Spleen (tissue), 11 donors: ENCODE measurements around the gene ABCC10. TPM values are rescaled to one million over a fixed set of nuclear protein-coding genes. Genes with fewer than 3 reads are reported as not detected.
"Not testable (repeated sequence)": the region's sequence is repeated elsewhere in the genome, so short reads cannot be mapped to it uniquely, and the experiment has no call there.

Source experiments
- DNase-seq: peaks from one replicate; pipeline ENCODE4 v3.0.0-alpha.2; 2020
- H3K27ac ChIP-seq, 8 donors: fragments of 200-600 bp; sonication (generic) in 7 of 8; 1 replicate in 4 of 8; 2 replicates in 4 of 8; pipeline versions ENCODE4 v1.5.0 to v1.8.0; 2016 to 2021; ENCODE audit warnings: inconsistent platforms in 4 of 8, mild to moderate bottlenecking in 4 of 8, moderate library complexity in 1 of 8
- H3K27me3 ChIP-seq, 7 donors: fragments of 200-600 bp; sonication (generic) in 6 of 7; replicated peaks in 1 of 7; 1 replicate in 4 of 7; 2 replicates in 3 of 7; pipeline versions ENCODE4 v1.5.0 to v1.8.0; 2016 to 2021; ENCODE audit warnings: inconsistent platforms in 3 of 7, mild to moderate bottlenecking in 1 of 7
- H3K36me3 ChIP-seq, 6 donors: fragments of 200-600 bp; sonication (generic) in 5 of 6; 1 replicate in 4 of 6; 2 replicates in 2 of 6; pipeline versions ENCODE4 v1.5.0 to v1.8.0; 2016 to 2021; ENCODE audit warnings: inconsistent platforms in 2 of 6
- H3K4me1 ChIP-seq, 6 donors: fragments of 200-600 bp; sonication (generic) in 5 of 6; 1 replicate in 3 of 6; 2 replicates in 3 of 6; pipeline versions ENCODE4 v1.5.0 to v1.8.0; 2016 to 2021; ENCODE audit warnings: inconsistent platforms in 3 of 6
- H3K4me3 ChIP-seq, 8 donors: fragments of 200-600 bp; sonication (generic) in 7 of 8; 1 replicate in 4 of 8; 2 replicates in 4 of 8; pipeline versions ENCODE4 v1.5.0 to v1.8.0; 2016 to 2021; ENCODE audit warnings: inconsistent platforms in 4 of 8, mild to moderate bottlenecking in 4 of 8, moderate library complexity in 2 of 8
- H3K9me3 ChIP-seq, 8 donors: fragments of 200-600 bp; sonication (generic) in 7 of 8; 1 replicate in 4 of 8; 2 replicates in 4 of 8; pipeline versions ENCODE4 v1.5.0 to v1.8.0; 2016 to 2021; ENCODE audit warnings: inconsistent platforms in 4 of 8
- CTCF ChIP-seq, 11 experiments: fragments of 200-600 bp in 7 of 11; fragments of 450-650 bp in 4 of 11; sonication (generic) in 4 of 11; IDR thresholded peaks in 8 of 11; conservative IDR thresholded peaks in 3 of 11; 1 replicate in 7 of 11; 2 replicates in 4 of 11; pipeline versions ENCODE4 v1.4.0 to v1.8.0; 2016 to 2021; ENCODE audit warnings: antibody characterized with exemption in 11 of 11, inconsistent platforms in 4 of 11, mild to moderate bottlenecking in 1 of 11
- POLR2A ChIP-seq, 3 donors: fragments of 450-650 bp; IDR thresholded peaks; one replicate each; pipeline ENCODE4 v1.5.1; 2017; ENCODE audit warnings: antibody characterized with exemption in 3 of 3, mild to moderate bottlenecking in 1 of 3
- POLR2AphosphoS5 ChIP-seq, 3 donors: sonication (generic); formaldehyde crosslinking; IDR thresholded peaks; one replicate each; pipeline ENCODE4 v1.5.1; 2017; ENCODE audit warnings: antibody characterized with exemption in 3 of 3
- WGBS, 5 donors: extraction: QIAGEN DNeasy Blood & Tissue Kit in 3 of 5; methylation state at CpG; one replicate each; pipeline versions ENCODE4 v1.1.5 to v1.1.7; 2013 to 2018; 5-methylcytosine and 5-hydroxymethylcytosine counted together
- intact Hi-C: fragments of 100-400 bp; cut with DNase I; formaldehyde crosslinking; loops from one replicate; pipeline ENCODE4 v1.15.0; 2023; ENCODE audit warnings: low total_unique reads
- polyA plus RNA-seq, 3 donors: library from polyadenylated mRNA; stranded (reverse); fragments of 200-250 nt; gene quantifications; one replicate each; pipeline ENCODE4 v1.2.1, GENCODE V29; 2013
- total RNA-seq, 7 donors: library from RNA; depleted of rRNA in 3 of 7; stranded (reverse); fragments of >200 nt in 3 of 7; fragmentation: NEBNext Ultra II Directional in 4 of 7; extraction: Animal tissue kit (Norgen Biotek cat#: 25700) in 4 of 7; gene quantifications; one replicate each; pipeline versions ENCODE4 v1.1.0 to v1.2.1, GENCODE V29; 2016 to 2021
- donor health status: healthy with polysubstance abuse.
- donor health status: DM: no; HTN: no; CAD: no; lungs with moderate emphysema.
- donor health status: DM: no; HTN: no; CAD: no.
- donor health status: Bipolar disorder and iron deficiency.
- donor health status: healthy.
- donor health status: DM: no; HTN: no; CAD: no.
- donor health status: DM: yes; HTN: yes; CAD: no.

ABCC10 gene
- total and polyA plus RNA-seq, 10 donors: 13.1 to 52.6 (median 31.6) TPM

- H3K27ac ChIP-seq: no peak overlapping the region
- 73 to 86% (median 76%) methylated on average over 3 of the region's 3 CpGs for WGBS, 5 donors
- no peaks in the 10 kb centered on the region for H3K27me3 ChIP-seq
- no peak overlapping the region for H3K4me3 ChIP-seq
- TF ChIP-seq CTCF (IDR thresholded peaks at IDR 0.05 in 8 of 11, conservative IDR thresholded peaks at IDR 0.05 in 3 of 11) (no peak), POLR2A (IDR thresholded peaks at IDR 0.05) (no peak), POLR2AphosphoS5 (IDR thresholded peaks at IDR 0.05) (no peak)
- H3K9me3 ChIP-seq: no peaks in the 10 kb centered on the region
- no peaks in the 10 kb centered on the region for H3K36me3 ChIP-seq
- intact Hi-C loops: no loop called here
- no peak for DNase-seq
- H3K4me1 ChIP-seq: peaks cover 0 to 3% (median 2%) of the 10 kb centered on the region in 6 donors
These were observed 5.5 kb upstream of the ABCC10 start for GRCh38 chr6:43421831-43422230.

GRCh38 chr6:43425083-43425482 is 2.3 kb upstream of the ABCC10 start:
- H3K4me3 ChIP-seq, H3K9me3 ChIP-seq, DNase-seq, H3K27me3 ChIP-seq, intact Hi-C loops, H3K36me3 ChIP-seq, H3K27ac ChIP-seq: not testable (repeated sequence)
- peaks cover 10 to 31% (median 25%) of the 10 kb centered on the region in 6 donors for H3K4me1 ChIP-seq
- WGBS, 5 donors: 90 to 98% (median 95%) methylated on average over 13 to 33 of the region's 33 CpGs

GRCh38 chr6:43426928-43427405 is 374 bp upstream of the ABCC10 start:
- 37 to 56% (median 42%) methylated on average over 22 to 23 of the region's 23 CpGs for WGBS, 5 donors
- H3K27ac ChIP-seq: peak overlapping the region; percentile 82 to 96 (median 88)
- intact Hi-C loops: no loop called here

GRCh38 chr6:43428112-43428570 is 800 bp downstream of the ABCC10 start:
- Histone ChIP-seq H3K4me3 (peak overlapping the region; percentile 62 to 97 (median 84)), H3K9me3 (no peaks in the 10 kb centered on the region), H3K27ac (peak overlapping the region; percentile 82 to 96 (median 88)), H3K36me3 (peaks cover 0 to 25% (median 12%) of the 10 kb centered on the region in 6 donors), H3K4me1 (peaks cover 10 to 44% (median 28%) of the 10 kb centered on the region in 6 donors), H3K27me3 (no peaks in the 10 kb centered on the region)
- no peak for DNase-seq
- intact Hi-C loops: no loop called here
- WGBS, 5 donors: 14 to 21% (median 18%) methylated on average over 12 of the region's 12 CpGs
- TF ChIP-seq POLR2A (IDR thresholded peaks at IDR 0.05) (no peak), POLR2AphosphoS5 (IDR thresholded peaks at IDR 0.05) (no peak), CTCF (IDR thresholded peaks at IDR 0.05 in 8 of 11, conservative IDR thresholded peaks at IDR 0.05 in 3 of 11) (no peak)

More at GRCh38 chr6:43426928-43427405, 374 bp upstream of the ABCC10 start:
- Histone ChIP-seq H3K36me3 (peaks cover 0 to 13% (median under 1%) of the 10 kb centered on the region in 6 donors), H3K9me3 (no peaks in the 10 kb centered on the region), H3K4me3 (peak overlapping the region; percentile 62 to 97 (median 84)), H3K27me3 (no peaks in the 10 kb centered on the region), H3K4me1 (peaks cover 10 to 34% (median 28%) of the 10 kb centered on the region in 6 donors)
- no peak for TF ChIP-seq POLR2AphosphoS5 (IDR thresholded peaks at IDR 0.05)
- no peak for TF ChIP-seq CTCF (IDR thresholded peaks at IDR 0.05 in 8 of 11, conservative IDR thresholded peaks at IDR 0.05 in 3 of 11)
- no peak for TF ChIP-seq POLR2A (IDR thresholded peaks at IDR 0.05)
- DNase-seq: no peak
